GM21360 (cell line): ENCODE data around the gene C22orf31.

Experiments used
- ATAC-seq: cut with Tn5 transposase; IDR thresholded peaks from one replicate; pipeline ENCODE4 v1.9.1; 2021; ENCODE audit warnings: mild to moderate bottlenecking, moderate library complexity; ENCODE audit not compliant: unreplicated experiment

Gene C22orf31

DNA sequence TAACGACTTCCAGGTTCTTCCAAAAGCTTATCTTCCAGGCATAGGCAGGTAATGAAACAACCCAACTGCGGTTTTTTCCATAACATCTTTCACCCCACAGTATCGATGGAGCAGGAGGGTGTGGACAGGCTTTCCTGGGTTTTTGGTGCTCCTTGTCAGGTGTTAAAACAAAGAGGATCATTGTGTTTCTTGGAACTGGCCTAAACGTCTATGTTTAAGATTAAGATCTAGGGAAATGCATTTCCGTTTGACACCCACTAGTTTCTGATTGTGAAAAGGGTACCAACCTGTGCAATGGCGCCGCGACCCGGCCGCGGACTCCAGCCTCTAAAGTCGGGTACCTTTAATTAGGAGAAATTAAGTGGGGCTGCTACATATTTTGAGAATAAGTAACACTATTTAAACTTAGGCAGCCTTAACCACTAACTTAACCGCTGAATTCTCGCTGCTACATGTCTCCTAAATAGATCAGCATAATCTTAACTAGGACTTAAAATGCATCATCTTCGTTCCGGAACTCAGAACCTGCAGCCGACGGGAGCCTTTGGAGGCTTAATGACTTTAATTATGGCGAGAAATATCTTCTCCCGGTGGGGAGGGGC lies 31.5 kb downstream of the C22orf31 start:
- ATAC-seq, result no peak

DNA sequence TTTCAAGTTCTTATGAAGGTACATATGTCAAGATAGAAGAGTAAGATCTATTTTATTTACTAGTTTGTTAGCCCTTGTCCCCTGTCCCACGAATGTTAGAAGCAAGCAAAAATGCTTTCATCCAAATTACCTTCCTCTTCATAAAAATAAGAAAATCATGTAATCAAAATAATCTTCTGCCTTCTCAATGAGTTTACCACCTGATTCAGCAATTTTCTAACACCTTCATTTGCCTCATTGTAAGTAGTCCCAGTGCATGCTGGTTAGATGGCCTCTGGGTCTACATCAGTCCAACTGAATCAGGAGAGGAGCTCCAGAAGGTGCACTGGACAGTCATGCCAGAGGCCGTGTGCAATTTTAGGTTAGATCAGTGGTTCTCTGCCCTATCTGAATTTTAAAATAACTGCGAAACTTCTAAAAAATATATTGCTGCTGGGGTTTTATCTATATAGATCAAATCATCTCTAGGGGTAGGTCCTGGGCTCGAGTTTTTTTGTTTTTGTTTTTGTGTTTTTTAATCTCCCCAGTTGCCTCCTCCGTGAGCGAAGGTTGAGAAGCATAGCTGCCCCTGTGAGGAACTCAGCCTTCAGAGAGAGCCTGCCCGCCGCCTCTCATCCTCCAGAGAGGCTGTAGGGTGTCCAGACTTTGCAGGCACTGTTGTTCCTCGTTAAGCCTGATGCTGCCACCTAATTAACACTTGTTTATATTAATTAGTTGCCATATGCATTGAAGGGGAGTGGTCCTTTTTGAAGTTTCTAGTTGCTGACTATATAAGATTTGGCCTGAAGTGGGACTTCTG lies 32.2 kb downstream of the C22orf31 start:
- no peak for ATAC-seq

- ATAC-seq, result no peak
Measured at GRCh38 chr22:29028468-29028867, 33.2 kb downstream of the C22orf31 start.

GRCh38 chr22:29026579-29026978 lies 35.1 kb downstream of the C22orf31 start:
- no peak for ATAC-seq

- no peak for ATAC-seq
Measured at GRCh38 chr22:29023172-29023796, 38.3 kb downstream of the C22orf31 start.

DNA sequence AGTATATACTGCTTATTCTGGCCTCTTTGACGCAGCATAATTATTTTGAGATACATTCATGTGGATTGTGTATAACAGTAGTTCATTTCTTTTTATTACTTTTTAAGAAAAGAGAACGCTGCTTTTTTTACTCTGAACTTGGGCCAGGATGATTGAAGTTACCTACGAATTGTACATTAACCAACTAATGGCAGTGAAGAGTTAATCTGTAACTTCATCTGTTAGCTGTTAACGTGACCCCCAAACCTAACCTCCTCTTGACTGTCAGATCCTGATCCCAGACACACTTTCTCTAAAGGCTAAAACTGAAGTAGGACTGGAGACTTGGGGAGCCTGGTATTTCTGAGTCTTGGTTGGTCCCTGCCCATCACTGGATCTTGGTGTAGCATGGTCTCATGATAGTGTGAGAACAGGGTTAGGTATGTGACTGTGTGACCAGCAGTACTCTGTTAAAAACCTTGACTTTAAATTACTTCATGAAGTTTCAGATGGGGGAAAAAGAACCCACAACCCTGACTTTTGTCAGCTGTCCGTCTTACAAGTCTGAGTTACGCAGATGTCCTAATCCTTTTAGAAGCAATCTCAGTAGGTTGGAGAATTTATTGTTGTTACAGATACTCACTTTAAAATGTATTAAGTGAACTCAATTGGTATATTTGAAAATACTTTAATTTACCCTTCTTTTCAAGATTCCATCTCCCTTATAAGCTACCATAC lies 39.4 kb downstream of the C22orf31 start:
- ATAC-seq, result no peak

GRCh38 chr22:29018293-29019189 lies 43.1 kb downstream of the C22orf31 start:
- no peak for ATAC-seq

DNA sequence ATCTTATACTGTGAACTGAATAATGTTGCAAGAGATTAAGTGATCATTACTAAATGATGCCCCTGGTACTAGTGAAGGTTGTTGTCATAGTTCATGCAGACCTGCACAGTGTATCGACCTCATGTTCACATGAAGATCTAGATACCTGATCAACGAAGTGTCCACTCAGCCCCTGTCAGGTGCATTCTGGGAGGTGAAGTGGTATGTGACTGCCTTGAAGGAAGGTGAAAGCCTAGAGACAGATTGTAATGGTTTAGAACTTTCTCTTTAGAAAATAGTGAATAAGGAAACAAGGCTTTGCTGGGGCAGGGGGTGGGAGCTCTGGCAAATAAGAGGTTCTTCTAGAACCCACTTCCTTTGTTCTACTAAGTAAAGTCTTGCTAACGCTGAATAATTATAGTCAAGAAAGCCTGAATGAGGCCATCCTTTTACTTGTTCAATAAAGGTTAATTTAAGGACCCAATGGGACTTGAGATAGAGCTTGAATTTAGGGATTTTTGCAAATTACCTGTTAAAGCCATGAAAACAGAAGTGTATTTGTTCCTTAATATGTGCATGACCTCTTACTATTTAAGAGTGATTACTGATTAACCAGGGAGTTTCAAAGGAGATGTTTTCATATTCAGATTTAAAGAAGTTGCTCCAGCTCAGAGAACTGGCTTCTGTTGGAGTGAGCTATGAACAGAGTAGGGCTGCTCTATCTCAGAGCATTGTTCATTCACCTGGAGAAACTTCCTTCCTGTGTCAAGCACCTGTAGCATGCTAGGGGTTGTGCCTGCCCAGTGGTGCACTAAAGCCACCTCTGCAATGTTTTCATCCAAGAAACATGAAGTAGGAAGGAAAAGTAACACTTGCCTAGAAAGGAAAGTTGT lies 45.3 kb downstream of the C22orf31 start:
- ATAC-seq, result no peak

DNA sequence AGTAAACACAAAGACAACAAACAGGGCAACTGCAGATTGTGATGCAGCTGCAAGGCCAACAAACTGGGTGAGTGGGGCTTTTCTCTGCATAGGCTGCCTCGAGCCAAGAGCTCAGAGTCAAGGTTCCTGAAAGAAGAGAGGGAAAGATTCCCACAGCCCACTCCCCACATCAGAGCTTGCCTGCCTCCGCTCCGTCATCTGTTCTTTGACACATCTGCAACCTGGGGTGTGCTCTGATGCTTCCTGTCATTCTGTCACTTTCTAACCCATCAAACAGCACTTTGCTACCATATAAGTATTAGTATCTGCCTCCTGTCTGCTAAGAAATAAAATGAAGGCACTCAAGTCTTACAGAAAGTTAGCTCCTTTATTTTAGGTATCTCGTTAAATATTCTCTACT lies 46.9 kb downstream of the C22orf31 start:
- no peak for ATAC-seq

DNA sequence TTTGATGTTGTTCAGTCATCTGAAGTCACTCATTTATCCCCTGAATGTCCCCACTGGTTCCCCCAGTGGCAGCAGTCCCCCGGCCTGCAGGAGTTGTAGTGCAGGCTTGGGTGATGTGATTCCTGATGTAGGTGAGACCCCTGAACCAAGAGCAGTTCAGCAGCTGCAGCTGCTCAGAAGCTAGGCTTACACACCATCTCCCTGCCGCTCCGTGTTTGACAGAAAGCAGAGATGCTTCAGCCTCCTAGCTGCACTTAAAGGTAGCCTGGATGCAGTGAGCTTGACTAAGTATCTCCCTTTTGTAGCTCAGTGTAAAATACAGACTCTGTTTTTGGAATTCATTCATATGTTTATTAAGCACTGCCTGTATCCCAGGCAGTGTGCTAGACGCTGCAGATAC lies 47.3 kb downstream of the C22orf31 start:
- ATAC-seq, result no peak

DNA sequence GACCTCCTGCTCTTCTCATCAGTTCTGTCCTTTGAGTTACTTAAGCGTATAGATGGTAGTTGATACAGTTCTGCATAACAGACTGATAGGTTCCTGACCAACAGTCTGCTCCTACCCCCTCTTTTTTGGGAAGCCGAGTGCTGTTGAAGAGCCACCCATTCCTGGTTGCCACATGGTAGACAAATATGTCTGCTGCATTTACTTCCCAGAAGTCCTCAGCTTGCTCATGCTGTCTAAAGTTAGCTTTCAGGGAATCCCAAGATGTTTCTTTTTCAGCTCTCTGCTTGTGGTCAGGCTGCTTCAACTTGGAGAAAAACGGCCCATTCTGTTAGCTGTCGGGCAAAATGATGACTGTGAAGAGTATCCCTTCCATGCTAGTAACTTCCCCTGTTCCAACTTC lies 48.7 kb downstream of the C22orf31 start:
- ATAC-seq, result no peak

- ATAC-seq, result no peak
Measured at GRCh38 chr22:29012101-29012433, 49.6 kb downstream of the C22orf31 start.

- no peak for ATAC-seq
Measured at GRCh38 chr22:29011240-29012100, 50.2 kb downstream of the C22orf31 start.

GRCh38 chr22:29009148-29009547 lies 52.5 kb downstream of the C22orf31 start:
- no peak for ATAC-seq
